ENCODE data around the gene ALDH3A1.

Gene ALDH3A1

GRCh38 chr17:19719355-19720209 is 28.5 kb downstream of the ALDH3A1 start:
- DNase-seq (ENCODE audit: low read depth, low spot score), result no peak

- no peak for DNase-seq (ENCODE audit: low read depth, low spot score)
Observed at GRCh38 chr17:19718613-19719354, 29.3 kb downstream of the ALDH3A1 start.

GRCh38 chr17:19718041-19718612 is 30.0 kb downstream of the ALDH3A1 start:
- DNase-seq (ENCODE audit: low read depth, low spot score), result no peak

GRCh38 chr17:19717411-19717908 is 30.6 kb downstream of the ALDH3A1 start:
- no peak for DNase-seq (ENCODE audit: low read depth, low spot score)

GRCh38 chr17:19717031-19717360 is 31.1 kb downstream of the ALDH3A1 start:
- no peak for DNase-seq (ENCODE audit: low read depth, low spot score)

- no peak for DNase-seq (ENCODE audit: low read depth, low spot score)
Observed at GRCh38 chr17:19716108-19717030, 31.7 kb downstream of the ALDH3A1 start, which contains the start of gene SLC47A2. Gene SLC47A2, minus strand, starts transcription at chr17:19716584. Its CDS starts 29 bp downstream, at chr17:19716555.

GRCh38 chr17:19714542-19715411 is 33.3 kb downstream of the ALDH3A1 start:
- DNase-seq (ENCODE audit: low read depth, low spot score), result no peak

GRCh38 chr17:19713901-19714361 is 34.2 kb downstream of the ALDH3A1 start:
- DNase-seq (ENCODE audit: low read depth, low spot score), result no peak

GRCh38 chr17:19713462-19713861 is 34.6 kb downstream of the ALDH3A1 start:
- no peak for DNase-seq (ENCODE audit: low read depth, low spot score)

- DNase-seq (ENCODE audit: low read depth, low spot score), result no peak
Observed at GRCh38 chr17:19712436-19713004, 35.6 kb downstream of the ALDH3A1 start.

GRCh38 chr17:19709841-19710240 is 38.3 kb downstream of the ALDH3A1 start:
- no peak for DNase-seq (ENCODE audit: low read depth, low spot score)

- DNase-seq (ENCODE audit: low read depth, low spot score), result no peak
Observed at GRCh38 chr17:19708431-19709175, 39.5 kb downstream of the ALDH3A1 start.

GRCh38 chr17:19707728-19708221 is 40.3 kb downstream of the ALDH3A1 start:
- no peak for DNase-seq (ENCODE audit: low read depth, low spot score)

- no peak for DNase-seq (ENCODE audit: low read depth, low spot score)
Observed at GRCh38 chr17:19706791-19707727, 41.0 kb downstream of the ALDH3A1 start.

GRCh38 chr17:19705771-19706770 is 42.0 kb downstream of the ALDH3A1 start:
- DNase-seq (ENCODE audit: low read depth, low spot score), result no peak

- DNase-seq (ENCODE audit: low read depth, low spot score), result no peak
Observed at GRCh38 chr17:19705201-19705600, 42.9 kb downstream of the ALDH3A1 start.
